WI38 (cell line): Measurements from ENCODE around the gene PARN.

Experiments
- H3K4me3 ChIP-seq: 2 replicates; pipeline ENCODE4 v1.5.1; 2011; ENCODE audit warnings: low read depth, mild to moderate bottlenecking, control low read depth, low read length
- CTCF ChIP-seq: IDR thresholded peaks from 2 replicates; pipeline ENCODE4 v1.5.1; 2012; ENCODE audit warnings: low read depth, mild to moderate bottlenecking, control low read depth, low read length

PARN gene

DNA sequence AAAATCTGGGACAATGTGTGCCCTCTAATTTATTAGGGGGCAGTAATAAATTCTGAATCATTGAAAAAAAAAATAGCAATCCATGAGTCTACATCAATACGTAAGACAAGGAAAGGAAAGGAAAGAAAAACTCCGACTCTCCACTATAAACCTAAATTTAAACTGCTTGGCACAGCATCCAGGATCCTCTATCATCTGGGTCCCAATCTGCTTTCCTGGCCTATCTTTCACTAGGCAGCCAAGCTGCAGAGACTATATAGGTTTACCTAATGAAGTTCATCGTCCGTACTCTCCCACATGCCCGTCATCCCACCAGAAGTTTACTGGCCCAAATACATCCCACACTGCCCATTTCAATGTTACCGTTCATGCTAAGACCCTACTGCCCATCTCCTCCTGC, 179.2 kb downstream of the PARN start:
- no peak overlapping the region for H3K4me3 ChIP-seq
- no peak for TF ChIP-seq CTCF

DNA sequence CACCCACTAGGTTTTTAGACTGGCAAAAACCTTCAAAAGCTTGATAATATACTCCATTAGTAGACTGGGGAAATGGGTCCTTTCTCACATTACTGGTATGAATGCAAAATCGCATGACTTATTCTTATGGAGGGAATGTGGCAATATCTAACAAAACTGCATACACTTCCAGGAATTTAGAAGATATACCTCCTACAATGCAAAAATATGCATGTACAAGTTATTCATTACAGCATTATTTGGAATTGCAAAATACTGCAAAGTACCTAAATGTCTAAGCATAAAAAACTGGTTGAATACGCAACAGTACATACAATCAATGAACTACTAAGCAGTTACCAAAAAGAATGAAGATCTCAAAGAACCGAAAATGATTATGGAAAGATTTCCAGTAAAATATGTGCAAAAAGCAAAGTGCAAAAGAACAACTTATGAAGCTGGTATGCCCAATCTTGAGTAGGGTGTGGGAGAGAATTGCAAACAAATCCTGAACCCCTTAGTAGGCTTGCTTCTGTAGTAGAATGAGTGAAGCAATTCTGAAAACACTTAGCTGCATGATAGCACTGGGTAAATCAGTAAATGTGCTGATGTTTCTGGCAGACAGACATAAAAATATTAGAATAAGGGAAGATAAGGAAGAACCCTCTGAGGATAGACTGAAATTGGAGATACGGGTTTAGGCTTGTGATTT, 180.1 kb downstream of the PARN start:
- TF ChIP-seq CTCF = no peak
- no peak overlapping the region for H3K4me3 ChIP-seq

DNA sequence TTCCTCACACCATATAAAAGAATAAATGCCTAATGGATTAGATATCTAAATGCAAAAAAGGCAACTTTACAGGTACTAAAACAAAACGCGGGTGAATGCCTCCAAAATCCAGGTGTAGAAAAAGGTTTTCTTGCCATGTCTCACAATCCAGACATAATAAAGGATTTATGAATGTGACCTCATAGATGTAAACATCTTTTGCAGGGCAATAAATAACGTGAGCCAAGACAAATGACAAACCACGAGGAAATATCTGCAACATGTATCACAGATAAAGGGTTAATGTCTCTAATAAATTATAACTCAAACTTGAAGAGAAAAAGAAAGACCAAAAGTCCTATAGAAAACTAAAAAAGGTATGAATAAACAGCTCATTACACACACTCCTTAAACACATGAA, 180.7 kb downstream of the PARN start:
- H3K4me3 ChIP-seq = no peak overlapping the region
- TF ChIP-seq CTCF = no peak

DNA sequence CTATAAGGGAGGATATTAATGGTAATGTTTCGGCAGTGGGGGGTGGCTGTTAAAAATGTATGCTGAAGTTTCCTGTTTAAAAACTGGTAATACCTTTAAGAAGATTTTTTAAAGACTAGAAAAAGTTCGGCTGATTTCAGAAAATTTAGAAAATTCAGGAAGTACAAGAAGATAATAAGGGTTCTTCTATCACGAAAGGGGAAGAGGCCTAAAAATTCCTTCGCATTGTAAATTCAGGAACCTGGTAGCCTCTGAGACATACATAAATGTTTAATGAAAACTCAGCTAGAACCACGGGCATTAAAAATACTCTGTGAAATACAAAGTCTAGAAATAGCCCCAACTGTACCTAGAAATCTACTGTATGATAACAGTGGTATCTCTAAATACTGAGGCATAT, 181.2 kb downstream of the PARN start:
- TF ChIP-seq CTCF = no peak
- no peak overlapping the region for H3K4me3 ChIP-seq

GRCh38 chr16:14447783-14448182, 182.3 kb downstream of the PARN start:
- no peak for TF ChIP-seq CTCF
- no peak overlapping the region for H3K4me3 ChIP-seq

GRCh38 chr16:14446796-14447195, 183.3 kb downstream of the PARN start:
- TF ChIP-seq CTCF = no peak
- H3K4me3 ChIP-seq = no peak overlapping the region

GRCh38 chr16:14445937-14446715, 183.9 kb downstream of the PARN start:
- no peak overlapping the region for H3K4me3 ChIP-seq
- TF ChIP-seq CTCF = no peak
